HepG2 (cell line): ENCODE measurements around the gene HSF4.

Experiments used
- ARID2 ChIP-seq: sonication (generic); formaldehyde crosslinking; IDR thresholded peaks from 2 replicates; pipeline ENCODE4 v1.8.1; 2022; ENCODE audit warnings: mild to moderate bottlenecking, missing genetic modification reagents, borderline replicate concordance
- EZH2 ChIP-seq: conservative IDR thresholded peaks from 2 replicates; pipeline ENCODE4 v1.6.1; 2012; ENCODE audit warnings: mild to moderate bottlenecking, low read depth, low read length, moderate library complexity
- RAD21 ChIP-seq: fragments of 450-650 bp; formaldehyde crosslinking; IDR thresholded peaks from 2 replicates; pipeline ENCODE4 v1.5.0; 2020; ENCODE audit warnings: mild to moderate bottlenecking

- TF ChIP-seq EZH2: no peak
- TF ChIP-seq RAD21 (CRISPR knock-in tag): no peak
- no peak for TF ChIP-seq ARID2 (CRISPR knock-in tag)
Measured at GRCh38 chr16:67147437-67148140, 17.0 kb upstream of the HSF4 start.
